Colon (tissue), 2 donors: ENCODE data around the gene RORB.
"Not testable (repeated sequence)": the region's sequence is repeated elsewhere in the genome, so short reads cannot be mapped to it uniquely, and the experiment has no call there.

Source experiments
- FAIRE-seq: peaks from 2 replicates; lab custom pipeline; 2012; peaks lifted over from hg19 to GRCh38; lab: Jason Lieb, UNC
- donor health status: control.
- donor health status: control.

RORB gene

DNA sequence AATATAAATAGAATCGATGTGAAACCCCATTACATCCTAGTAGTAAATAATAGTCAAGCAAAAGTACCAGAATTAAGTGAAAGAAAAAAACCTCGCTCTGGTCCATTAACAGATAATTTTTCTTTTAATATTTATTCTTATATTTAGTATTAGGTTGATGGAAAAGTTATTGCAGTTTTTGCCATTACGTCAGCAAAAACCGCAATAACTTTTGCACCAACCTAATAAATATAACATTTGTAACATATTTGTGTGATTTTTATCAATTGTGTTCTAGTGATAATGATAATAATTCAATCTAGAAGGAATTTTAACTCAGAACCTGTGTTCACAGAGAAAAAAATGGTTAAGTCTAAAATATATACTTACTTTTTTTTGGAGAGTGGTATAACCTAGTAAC, 16.1 kb downstream of the RORB start:
- no peak for FAIRE-seq

- no peak for FAIRE-seq
Measured at GRCh38 chr9:74517188-74517587, 20.1 kb downstream of the RORB start.

GRCh38 chr9:74519419-74519818, 22.3 kb downstream of the RORB start:
- FAIRE-seq = no peak

GRCh38 chr9:74521009-74521408, 23.9 kb downstream of the RORB start:
- no peak for FAIRE-seq

- FAIRE-seq = no peak
Measured at GRCh38 chr9:74524289-74524688, 27.2 kb downstream of the RORB start.

- no peak for FAIRE-seq
Measured at GRCh38 chr9:74526215-74526614, 29.1 kb downstream of the RORB start.

DNA sequence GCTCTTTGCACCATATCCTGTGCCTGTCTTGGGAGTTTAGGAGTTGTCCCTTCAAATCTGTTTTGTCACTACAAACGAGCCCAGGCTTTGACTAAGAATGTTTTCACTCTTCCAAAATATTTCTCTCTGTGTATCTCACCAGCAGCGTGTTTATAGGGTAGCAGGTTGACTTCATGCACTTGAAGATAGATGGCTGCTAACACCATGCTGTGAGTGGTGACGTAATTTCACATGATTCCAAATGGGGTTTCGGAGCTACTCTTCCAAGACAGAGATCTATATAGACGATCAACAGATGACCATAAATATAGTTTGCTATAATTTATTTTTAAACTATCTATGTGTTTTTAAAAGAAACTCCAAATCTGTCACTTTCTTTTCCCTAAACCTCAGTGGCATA, 30.6 kb downstream of the RORB start:
- no peak for FAIRE-seq

GRCh38 chr9:74528207-74528606, 31.1 kb downstream of the RORB start:
- no peak for FAIRE-seq

- not testable (repeated sequence) for FAIRE-seq
Measured at GRCh38 chr9:74530458-74530857, 33.3 kb downstream of the RORB start.

- FAIRE-seq = no peak
Measured at GRCh38 chr9:74533253-74533652, 36.1 kb downstream of the RORB start.

DNA sequence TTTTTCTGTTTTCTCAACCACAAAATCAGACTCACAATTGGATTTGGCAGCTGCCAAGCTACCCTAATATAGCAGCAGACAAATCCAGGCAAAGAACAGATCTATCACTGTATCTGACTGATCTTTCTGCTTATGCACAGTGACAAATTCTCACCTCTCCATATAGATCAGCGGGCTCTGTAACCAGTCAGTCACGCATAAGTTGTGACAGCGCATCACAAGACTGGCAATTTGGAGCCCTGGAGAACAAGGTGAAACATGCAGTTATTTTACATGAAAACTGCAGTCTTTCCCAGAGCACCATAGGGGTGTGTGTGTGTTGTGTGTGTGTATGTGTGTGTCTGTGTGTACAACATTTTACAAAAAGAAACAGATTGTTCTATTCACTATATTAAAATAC, 37.7 kb downstream of the RORB start:
- FAIRE-seq = no peak

- FAIRE-seq = no peak
Measured at GRCh38 chr9:74543145-74543544, 46.0 kb downstream of the RORB start.

DNA sequence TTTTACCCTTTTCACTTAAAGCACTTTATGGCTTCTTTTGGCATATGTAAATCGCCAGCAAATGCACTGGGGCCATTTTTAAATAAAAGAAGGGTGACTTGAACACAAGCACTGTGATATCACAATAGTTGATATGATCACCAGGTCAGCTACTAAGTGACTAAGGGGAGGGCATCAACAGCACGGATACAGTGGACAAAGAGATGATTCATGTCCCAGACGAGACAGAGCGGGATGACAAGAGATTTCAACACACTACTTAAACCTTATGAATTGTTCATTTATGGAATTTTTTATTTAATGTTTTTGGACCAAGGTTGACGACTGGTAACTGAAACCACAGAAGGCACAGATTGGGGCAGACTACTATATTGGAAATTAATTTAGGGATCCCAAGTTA, 54.1 kb downstream of the RORB start:
- FAIRE-seq = no peak

DNA sequence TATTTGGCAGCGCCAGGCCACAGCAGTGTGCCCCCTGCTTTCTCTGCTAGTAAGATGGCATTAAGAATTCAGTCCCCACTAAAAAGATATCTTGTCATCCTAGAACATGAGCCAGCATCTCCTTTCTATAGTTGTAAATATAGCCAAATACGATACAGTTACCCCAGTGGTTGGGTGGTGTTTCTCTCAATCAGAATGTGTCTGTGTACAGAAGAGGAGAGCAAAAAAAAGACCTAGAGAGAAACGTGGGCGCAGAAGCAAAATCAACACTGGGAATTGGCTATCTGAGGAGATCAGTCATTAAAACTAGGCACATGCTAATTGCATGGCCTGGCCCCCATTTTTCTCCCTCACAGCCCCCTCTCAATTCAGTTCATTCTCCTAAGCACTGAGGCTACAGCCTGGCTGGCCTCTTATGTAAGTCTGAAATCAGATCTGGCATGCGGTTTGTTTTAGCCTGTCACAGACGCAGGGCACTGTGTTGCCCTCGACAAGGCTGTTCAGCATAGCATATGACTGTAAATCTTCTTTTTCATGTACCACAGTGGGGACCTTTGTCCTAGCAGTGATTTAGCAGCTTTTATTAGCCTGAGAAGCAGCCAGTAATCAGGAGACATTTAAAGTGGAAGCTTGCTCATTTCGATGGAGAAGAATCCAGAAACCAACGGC, 57.8 kb downstream of the RORB start:
- FAIRE-seq = no peak

GRCh38 chr9:74555565-74555964, 58.4 kb downstream of the RORB start:
- FAIRE-seq = no peak

DNA sequence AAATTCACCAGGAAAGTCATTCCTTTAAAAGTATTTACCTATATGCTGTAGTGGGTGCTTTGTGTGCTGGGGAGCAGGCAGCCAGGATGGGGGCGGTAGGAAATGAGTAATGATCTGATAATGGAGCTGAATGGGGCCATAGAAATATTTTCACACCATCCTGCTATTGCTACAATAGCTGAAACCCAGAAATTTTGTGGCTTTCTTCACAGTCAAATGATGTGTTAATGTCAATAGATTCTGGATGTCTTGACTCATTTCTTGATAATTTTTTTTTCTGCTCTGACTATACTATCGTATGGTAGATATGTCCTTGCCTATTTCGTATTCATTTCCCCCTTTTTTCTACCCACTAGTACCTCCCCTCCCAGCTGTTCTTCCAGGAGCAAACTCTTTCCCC, 59.5 kb downstream of the RORB start:
- FAIRE-seq = no peak

DNA sequence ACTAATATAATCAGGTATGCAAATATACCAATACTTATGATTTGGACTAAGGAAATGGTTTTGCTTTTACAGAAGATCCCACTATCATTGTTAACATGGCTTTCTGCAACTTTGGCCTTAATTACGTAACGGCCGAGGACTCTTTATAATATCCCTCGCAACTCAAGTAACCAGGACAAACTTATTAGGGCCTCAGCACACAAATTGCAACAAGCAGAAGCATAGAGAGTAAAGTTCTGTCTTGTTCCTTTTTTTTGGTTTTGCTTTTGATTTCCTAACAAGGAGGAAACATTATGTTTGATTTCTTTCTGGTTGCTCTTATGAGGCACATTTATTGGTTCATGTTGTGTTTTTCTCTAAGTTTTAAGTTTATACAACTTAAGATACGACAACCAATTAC, 60.4 kb downstream of the RORB start:
- FAIRE-seq = no peak

GRCh38 chr9:74562611-74563010, 65.5 kb downstream of the RORB start:
- FAIRE-seq = no peak

DNA sequence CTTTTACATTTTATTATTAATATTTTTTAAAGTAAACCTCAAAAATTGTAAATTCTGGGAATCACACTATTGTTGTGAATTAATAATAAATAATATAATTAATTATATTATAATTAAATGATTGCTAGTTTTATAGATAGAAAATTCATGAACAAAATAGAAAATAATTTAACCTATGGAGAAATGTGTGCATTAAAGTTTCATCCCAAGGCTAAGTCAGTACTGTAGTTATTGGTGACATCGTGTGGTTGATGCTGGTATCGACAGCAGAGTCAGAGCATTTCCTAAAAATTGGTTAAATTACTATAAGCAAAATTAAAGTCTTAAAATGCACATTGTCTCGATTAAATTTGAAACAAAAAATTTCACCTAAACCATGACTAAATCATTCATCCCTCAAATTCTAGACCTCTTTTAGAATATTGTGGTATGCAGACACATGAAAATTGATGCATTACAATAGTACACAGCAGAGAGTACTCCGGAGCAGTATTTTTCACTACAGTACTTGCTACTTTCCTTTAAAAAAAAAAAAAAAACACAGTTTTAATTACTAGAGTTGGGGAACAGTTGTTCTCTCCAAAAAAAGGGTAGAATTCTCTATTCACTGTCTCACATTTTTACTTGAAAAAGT, 73.9 kb downstream of the RORB start:
- FAIRE-seq = peak; percentile 41

- FAIRE-seq = no peak
Measured at GRCh38 chr9:74573640-74574191, 76.6 kb downstream of the RORB start.

DNA sequence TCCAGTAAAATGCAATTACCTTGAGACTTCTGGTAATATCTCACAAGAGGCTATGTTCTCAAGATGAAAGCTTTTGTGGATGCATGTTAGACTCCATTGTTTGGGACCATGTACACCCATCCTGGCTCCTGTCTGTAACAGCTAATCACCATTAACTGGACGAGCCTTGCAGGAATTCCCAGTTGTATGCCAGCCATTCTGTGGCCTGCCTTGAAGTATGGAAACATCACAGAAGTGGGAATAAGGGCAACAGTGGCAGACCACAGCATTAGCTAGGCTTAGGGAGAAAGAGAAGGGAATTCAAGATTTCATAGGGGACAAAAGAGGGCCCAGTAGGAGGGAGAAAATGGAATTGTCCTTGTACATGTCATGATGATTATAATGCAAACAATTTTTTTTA, 79.0 kb downstream of the RORB start:
- FAIRE-seq = no peak

GRCh38 chr9:74577956-74578355, 80.8 kb downstream of the RORB start:
- FAIRE-seq = no peak

GRCh38 chr9:74589576-74589975, 92.4 kb downstream of the RORB start:
- no peak for FAIRE-seq

DNA sequence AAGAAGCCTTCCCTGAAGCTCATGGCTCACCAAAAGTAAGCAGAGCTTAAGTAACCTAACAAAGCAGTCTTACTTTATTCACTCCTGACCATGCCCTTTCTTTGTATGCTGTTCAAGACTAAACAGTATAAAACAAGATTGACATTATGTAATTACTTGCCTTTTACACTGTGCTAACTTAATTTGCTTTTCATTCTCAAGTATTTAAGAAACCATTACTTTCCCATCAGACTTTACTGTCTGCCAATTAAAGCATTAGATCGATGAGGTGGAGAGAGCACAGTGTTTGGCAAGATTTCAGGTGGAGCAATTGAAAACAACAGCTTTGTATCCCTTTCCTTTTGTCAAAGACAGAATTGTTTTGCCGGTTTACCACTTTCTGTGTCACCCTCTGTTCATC, 98.2 kb downstream of the RORB start:
- no peak for FAIRE-seq
